ENCODE measurements around the gene STK32B.

DNA sequence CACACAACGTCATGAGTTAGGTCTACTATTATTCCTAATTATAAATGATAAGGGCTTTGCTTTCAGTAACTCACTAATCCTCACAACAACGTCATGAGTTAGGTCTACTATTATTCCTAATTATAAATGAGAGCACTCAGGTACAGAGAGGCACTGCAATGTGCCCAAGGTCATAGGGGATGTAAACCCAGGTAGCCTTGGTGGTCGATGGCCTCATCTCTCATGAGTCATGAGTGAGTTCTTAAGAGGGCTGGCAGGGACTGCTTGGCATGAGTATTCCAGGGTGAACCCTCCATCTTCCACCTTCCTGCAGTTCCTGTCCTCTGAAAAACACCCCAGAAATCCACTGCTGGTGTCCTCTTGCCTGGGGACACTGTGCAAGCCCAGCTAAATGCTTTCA, 317.1 kb downstream of the STK32B start:
- TF ChIP-seq CTCF (IDR thresholded peaks at IDR 0.05): no peak
- no peak for TF ChIP-seq ZFX (IDR thresholded peaks at IDR 0.05; ENCODE audit: borderline replicate concordance)

Data from 22Rv1 (cell line).